CD4-positive, alpha-beta memory T cell (primary cell): ENCODE results near the gene C19orf12. TPM values are rescaled to one million over a fixed set of nuclear protein-coding genes. Genes with fewer than 3 reads are reported as not detected.

ENCODE experiments used
- CTCF ChIA-PET: fragments of 350-600 bp; sonication (Branson Sonifier 250); formaldehyde crosslinking; loops from one replicate; lab custom pipeline; 2021; ENCODE audit warnings: inconsistent platforms; ENCODE audit not compliant: partially characterized antibody; lab: Charles Lee
- POLR2A ChIA-PET: fragments of 350-600 bp; sonication (Branson Sonifier 250); formaldehyde crosslinking; loops from one replicate; lab custom pipeline; 2021; ENCODE audit not compliant: partially characterized antibody; lab: Charles Lee
- DNase-seq, 5 donors: peaks; one replicate each; pipeline versions ENCODE4 v3.0.0 to v3.0.0-alpha.2; 2020 to 2022; ENCODE audit warnings: mixed read lengths in 1 of 5
- H3K27ac ChIP-seq: one replicate; pipeline ENCODE4 v1.7.0; 2013; ENCODE audit warnings: low read depth, low read length
- H3K27me3 ChIP-seq: 2 replicates; pipeline ENCODE4 v1.7.0; 2013; ENCODE audit warnings: mild to moderate bottlenecking, low read length, moderate library complexity; ENCODE audit not compliant: insufficient read depth
- H3K36me3 ChIP-seq: 2 replicates; pipeline ENCODE4 v1.7.0; 2013; ENCODE audit warnings: mild to moderate bottlenecking, low read length, moderate library complexity; ENCODE audit not compliant: insufficient read depth
- H3K4me1 ChIP-seq: 2 replicates; pipeline ENCODE4 v1.7.0; 2013; ENCODE audit warnings: mild to moderate bottlenecking, low read length, moderate library complexity; ENCODE audit not compliant: insufficient read depth
- H3K4me3 ChIP-seq, 2 donors: one replicate each; pipeline ENCODE4 v1.7.0; 2013; ENCODE audit warnings: low read length in 2 of 2, mild to moderate bottlenecking in 1 of 2
- H3K9me3 ChIP-seq, 2 donors: one replicate each; pipeline ENCODE4 v1.7.0; 2013; ENCODE audit warnings: low read length in 2 of 2, control low read depth in 1 of 2; ENCODE audit not compliant: control insufficient read depth in 1 of 2
- H3K27ac Mint-ChIP-seq, 7 donors: one replicate each; pipeline ENCODE4 v1.8.0; 2020 to 2021; ENCODE audit warnings: mixed read lengths in 7 of 7, mild to moderate bottlenecking in 6 of 7, inconsistent platforms in 3 of 7, moderate library complexity in 3 of 7
- H3K27me3 Mint-ChIP-seq, 2 donors: one replicate each; pipeline ENCODE4 v1.8.0; 2020 to 2021; ENCODE audit warnings: mixed read lengths in 2 of 2
- H3K36me3 Mint-ChIP-seq, 2 donors: one replicate each; pipeline ENCODE4 v1.8.0; 2020 to 2021; ENCODE audit warnings: mixed read lengths in 2 of 2, inconsistent platforms in 1 of 2, mild to moderate bottlenecking in 1 of 2
- H3K4me1 Mint-ChIP-seq, 4 donors: one replicate each; pipeline ENCODE4 v1.8.0; 2020 to 2021; ENCODE audit warnings: mixed read lengths in 4 of 4, mild to moderate bottlenecking in 1 of 4
- H3K4me3 Mint-ChIP-seq, 8 donors: one replicate each; pipeline ENCODE4 v1.8.0; 2020 to 2021; ENCODE audit warnings: mixed read lengths in 8 of 8, mild to moderate bottlenecking in 7 of 8, moderate library complexity in 6 of 8, inconsistent platforms in 3 of 8
- H3K9me3 Mint-ChIP-seq, 8 donors: one replicate each; pipeline ENCODE4 v1.8.0; 2020 to 2021; ENCODE audit warnings: mixed read lengths in 8 of 8, mild to moderate bottlenecking in 5 of 8, inconsistent platforms in 3 of 8, moderate library complexity in 1 of 8
- intact Hi-C: fragments of 100-400 bp; cut with micrococcal nuclease; formaldehyde crosslinking; loops from one replicate; pipeline ENCODE4 v1.15.1; 2023
- polyA plus RNA-seq, 2 donors: library from polyadenylated mRNA; unstranded; fragments of 300-500 nt; fragmentation: Illumina TruSeq; gene quantifications; one replicate each; pipeline ENCODE4 v1.2.3, GENCODE V29; 2021
- total RNA-seq, 2 experiments: library from RNA; stranded (reverse); gene quantifications; one replicate each; pipeline ENCODE4 v1.2.3, GENCODE V29; 2021

The C19orf12 gene
- total and polyA plus RNA-seq, 4 experiments from 2014 or later: 22.7 to 30.1 (median 26.4) TPM

DNA sequence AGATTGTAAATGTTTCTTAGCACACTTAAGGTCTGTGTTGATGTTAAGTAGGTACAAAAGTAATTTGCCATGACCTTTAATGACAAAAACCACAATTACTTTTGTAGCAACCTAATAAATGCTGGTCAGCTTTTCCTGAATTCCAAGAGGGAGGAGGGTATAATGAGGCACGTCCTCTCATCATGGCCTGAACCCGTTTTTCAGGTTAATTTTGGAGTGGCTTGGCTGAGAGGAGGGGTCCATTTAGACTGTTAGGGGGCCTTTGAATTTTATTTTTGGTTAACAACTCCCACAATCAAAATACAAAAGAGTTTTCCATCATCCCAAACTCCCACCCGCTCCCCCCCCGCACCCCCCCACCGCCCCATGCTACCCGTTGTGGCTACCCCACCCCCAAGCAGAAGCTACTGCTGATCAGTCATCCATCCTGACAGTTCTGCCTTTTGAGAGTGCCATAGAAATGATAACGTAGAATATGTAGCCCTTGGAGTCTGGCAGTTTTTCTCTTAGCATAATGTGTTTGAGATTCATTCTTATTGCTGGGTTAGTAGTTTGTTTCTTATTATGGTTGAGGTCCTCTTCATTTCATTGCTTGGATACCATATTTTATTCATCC is 64.2 kb downstream of the C19orf12 start:
- H3K9me3 Mint-ChIP-seq: no peaks in the 10 kb centered on the region
- ChIA-PET CTCF (interaction anchor here (0.9 to 2.1 kb wide), 2 partner anchors 17 to 41 kb away, joined by 3 to 4 read pairs; no protein-coding TSS in a partner anchor), POLR2A (interaction anchor here (1.0 to 1.2 kb wide), 2 partner anchors 16 to 21 kb away, joined by 3 to 4 read pairs; no protein-coding TSS in a partner anchor)
- no peaks in the 10 kb centered on the region for H3K36me3 Mint-ChIP-seq
- Histone ChIP-seq H3K4me3 (no peak overlapping the region), H3K27ac (no peak overlapping the region), H3K27me3 (no peaks in the 10 kb centered on the region), H3K4me1 (peaks cover 10% of the 10 kb centered on the region), H3K9me3 (no peaks in the 10 kb centered on the region), H3K36me3 (no peaks in the 10 kb centered on the region)
- no peak overlapping the region for H3K4me3 Mint-ChIP-seq
- intact Hi-C loops: no loop called here
- peaks cover 0 to 2% of the 10 kb centered on the region in 2 donors for H3K27me3 Mint-ChIP-seq
- DNase-seq: no peak
- peaks cover 8 to 18% (median 13%) of the 10 kb centered on the region in 4 donors for H3K4me1 Mint-ChIP-seq
- H3K27ac Mint-ChIP-seq: no peak overlapping the region

Other genes starting within 250 kb of the C19orf12 start
- gene VSTM2B, start 189.3 kb downstream of the C19orf12 start, total RNA-seq: not detected
- not detected for gene VSTM2B, start 189.3 kb downstream of the C19orf12 start, polyA plus RNA-seq
- 10 to 100 TPM; 54.1 to 58.4 TPM for gene POP4, start 109.0 kb downstream of the C19orf12 start, total RNA-seq
- gene POP4, start 109.0 kb downstream of the C19orf12 start, polyA plus RNA-seq: 100 to 1,000 TPM; 141 to 189 TPM
- gene PLEKHF1, start 49.8 kb downstream of the C19orf12 start, total RNA-seq: 10 to 100 TPM; 31.2 to 32.4 TPM
- 10 to 100 TPM; 15.3 to 36.0 TPM for gene PLEKHF1, start 49.8 kb downstream of the C19orf12 start, polyA plus RNA-seq
- gene CCNE1, start 96.7 kb upstream of the C19orf12 start, total RNA-seq: 1 to 10 TPM; 2.9 to 3.4 TPM
- gene CCNE1, start 96.7 kb upstream of the C19orf12 start, polyA plus RNA-seq: under 1 TPM; 0.50 to 0.89 TPM
- gene URI1, start 227.0 kb upstream of the C19orf12 start, total RNA-seq: 10 to 100 TPM; 91.7 to 95.0 TPM
- gene URI1, start 227.0 kb upstream of the C19orf12 start, polyA plus RNA-seq: 10 to 100 TPM; 16.6 to 37.7 TPM